HL-60/S4 (cell line): Measurements from ENCODE around the gene CLIP2.
"Not testable (repeated sequence)": the region's sequence is repeated elsewhere in the genome, so short reads cannot be mapped to it uniquely, and the experiment has no call there.

Experiments used
- in situ Hi-C: fragments of 300-500 bp; cut with MboI; formaldehyde crosslinking; loops from 2 replicates; pipeline ENCODE4 v1.14.3; 2022; ENCODE audit warnings: low sequenced_read_pairs

Gene CLIP2

DNA sequence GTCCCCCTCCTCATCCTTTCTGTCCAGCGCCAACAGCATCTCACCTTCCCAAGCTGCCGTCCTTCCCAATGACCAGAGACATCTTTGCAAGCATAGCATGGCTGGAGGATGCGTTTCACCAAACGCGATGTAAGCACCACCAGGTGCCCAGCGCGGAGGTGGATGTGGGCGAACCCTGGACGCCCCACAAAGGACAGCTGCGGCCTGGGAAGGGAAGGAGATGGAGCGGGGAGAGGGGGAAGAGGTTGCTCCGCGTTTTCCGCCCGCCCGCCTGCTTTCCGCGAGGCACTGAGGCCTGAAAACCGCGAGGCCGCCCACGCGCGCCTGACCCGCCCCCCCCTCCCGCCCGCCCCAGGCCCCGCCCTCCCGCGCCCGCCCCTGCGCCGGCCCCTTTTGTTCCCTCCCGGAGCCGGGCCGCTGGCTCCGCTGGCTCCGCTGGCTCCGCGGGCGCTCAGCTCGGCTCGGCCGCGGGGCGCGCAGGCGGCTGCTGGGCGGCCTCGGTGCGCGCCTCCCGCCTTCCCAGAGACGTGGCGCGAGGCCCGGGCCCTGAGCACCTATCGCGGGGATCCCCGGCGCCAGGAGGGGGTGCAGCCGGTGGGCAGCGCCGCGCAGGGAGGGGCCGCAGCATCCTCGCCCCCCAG, at the start of gene CLIP2:
CLIP2 (plus strand) TSS at position 390 of the 641 bp plus-strand sequence. CDS start 28,140 bp downstream, outside the sequence.
- in situ Hi-C loops: no loop called here

DNA sequence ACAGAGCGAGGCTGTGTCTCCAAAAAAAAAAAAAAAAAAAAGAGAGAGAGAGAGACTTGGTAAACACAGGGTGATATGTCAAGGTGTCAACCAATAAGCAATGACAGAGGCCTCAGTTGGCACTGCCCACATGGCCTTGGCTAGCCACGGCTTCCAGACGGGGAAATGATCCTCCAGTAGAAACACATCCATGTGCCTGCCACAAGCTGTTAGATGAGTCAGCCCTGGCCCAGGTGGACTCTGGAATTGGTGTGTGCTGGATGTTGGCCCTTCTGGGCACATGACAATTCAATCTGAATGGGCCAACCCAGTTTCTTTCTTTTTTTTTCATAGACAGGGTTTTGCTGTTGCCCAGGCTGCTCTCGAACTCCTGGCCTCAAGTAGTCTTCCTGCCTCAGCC, 48.7 kb upstream of the CLIP2 start:
- in situ Hi-C loops: no loop called here

DNA sequence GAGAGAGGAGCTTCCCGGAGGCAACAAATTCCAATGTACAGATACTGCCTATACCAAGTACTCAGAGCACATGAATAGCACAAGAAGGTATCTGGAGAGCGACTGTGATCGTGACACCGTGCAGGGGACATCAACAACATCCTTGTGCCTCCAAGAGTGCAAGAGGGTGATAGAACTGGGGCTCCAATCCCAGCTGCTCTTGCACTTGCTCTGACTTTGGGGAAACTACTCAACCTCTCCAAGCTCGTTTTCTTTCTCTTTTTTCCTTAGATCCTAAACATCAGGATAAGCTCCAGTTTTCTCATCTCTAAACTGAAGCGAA, 47.1 kb upstream of the CLIP2 start:
- in situ Hi-C loops: no loop called here

DNA sequence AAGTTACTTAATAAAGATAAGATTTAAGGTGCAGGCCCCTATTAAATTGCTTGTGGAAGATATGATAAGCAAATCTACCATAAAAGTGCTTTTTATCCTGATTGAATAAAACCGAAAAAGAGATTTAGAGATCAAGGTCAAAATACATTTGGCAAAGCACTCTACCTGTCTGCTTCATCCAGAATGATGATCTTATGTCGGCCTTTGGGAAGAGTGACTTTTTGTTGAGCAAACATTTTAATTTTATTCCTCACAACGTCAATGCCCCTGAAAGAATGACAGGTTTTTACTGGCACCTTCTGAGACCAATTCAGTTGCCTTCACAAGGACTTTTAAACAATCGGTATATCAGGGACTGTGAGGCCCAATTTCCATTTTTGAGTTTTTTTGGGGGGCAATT, 42.7 kb upstream of the CLIP2 start:
- in situ Hi-C loops: no loop called here

DNA sequence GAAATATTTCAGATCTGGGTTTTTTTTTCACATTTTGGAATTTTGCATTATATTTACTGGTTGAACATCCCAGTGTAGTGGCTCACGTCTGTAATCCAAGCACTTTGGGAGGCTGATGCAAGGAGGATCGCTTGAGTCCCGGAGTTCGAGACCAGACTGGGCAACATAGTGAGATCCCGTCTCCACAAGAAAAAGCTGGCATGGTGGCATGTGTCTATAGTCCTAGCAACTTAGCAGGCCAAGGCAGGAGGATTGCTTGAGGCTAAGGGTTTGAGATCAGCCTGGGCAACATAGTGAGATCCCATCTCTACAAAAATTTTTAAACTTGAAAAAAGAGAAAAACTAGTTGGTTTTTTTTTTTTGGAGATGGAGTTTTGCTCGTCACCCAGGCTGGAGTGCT, 41.1 kb upstream of the CLIP2 start:
- in situ Hi-C loops: no loop called here

DNA sequence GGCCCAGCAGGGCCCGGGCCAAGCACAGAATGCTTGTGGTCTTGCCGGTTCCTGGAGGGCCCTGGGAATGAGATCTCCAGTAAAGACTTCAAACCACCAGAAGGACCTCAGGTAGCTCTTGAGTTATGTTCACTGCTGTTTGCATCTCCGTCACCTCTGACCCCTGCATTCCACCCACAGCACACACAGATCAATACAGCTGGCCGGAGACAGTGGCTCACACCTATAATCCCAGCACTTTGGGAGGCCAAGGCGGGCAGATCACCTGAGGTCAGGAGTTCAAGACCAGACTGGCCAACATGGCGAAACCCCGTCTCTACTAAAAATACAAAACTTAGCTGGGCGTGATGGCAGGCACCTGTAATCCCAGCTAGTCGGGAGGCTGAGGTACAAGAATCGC, 40.1 kb upstream of the CLIP2 start:
- in situ Hi-C loops: not testable (repeated sequence)

DNA sequence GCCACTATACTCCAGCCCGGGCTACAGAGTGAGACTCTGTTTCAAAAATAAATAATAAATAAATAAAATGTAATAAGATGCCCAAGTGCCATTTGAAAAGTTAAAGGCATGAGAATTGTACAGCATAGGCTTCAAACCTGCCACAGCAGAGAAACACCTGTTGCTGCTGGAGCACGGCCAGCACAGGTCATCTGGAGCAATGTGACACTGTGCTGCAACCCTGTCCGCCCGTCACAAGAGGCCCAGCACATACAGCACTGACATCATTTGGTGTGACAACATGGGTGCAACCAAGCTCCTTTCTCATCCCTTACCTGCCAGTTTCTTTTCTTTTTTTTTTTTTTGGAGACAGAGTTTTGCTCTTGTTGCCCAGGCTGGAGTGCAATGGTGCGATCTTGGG, 36.3 kb upstream of the CLIP2 start:
- in situ Hi-C loops: loop anchor here (10.0 kb wide), 1 partner anchor 142 kb away; no protein-coding TSS in a partner anchor

DNA sequence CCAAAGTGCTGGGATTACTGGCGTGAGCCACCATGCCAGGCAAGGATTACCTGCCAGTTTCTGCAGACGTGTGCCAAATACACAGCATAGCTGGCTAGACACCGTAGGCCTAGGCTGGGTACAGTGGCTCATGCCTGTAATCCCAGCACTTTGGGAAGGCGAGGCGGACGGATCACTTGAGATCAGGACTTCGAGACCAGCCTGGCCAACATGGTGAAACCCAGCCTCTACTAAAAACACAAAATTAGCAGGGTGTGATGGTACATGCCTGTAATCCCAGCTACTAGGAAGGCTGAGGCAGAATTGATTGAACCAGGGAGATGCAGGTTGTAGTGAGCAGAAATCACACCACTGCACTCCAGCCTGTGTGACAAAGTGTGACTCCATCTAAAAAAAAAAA, 35.9 kb upstream of the CLIP2 start:
- in situ Hi-C loops: loop anchor here (10.0 kb wide), 1 partner anchor 141 kb away; no protein-coding TSS in a partner anchor

DNA sequence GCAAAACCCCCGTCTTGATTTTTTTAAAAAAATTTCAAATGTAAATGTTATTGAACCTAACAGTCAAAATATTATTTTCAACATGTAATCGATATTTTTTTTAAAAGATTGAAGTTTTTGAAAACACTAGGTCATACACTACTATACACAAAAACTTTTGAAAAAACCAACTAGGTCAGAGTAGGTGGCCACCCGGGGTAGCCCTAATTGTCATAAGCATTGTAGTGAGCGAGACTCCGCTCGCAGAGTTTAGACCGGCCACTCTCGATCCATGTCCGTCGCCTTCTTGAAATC, 35.4 kb upstream of the CLIP2 start:
- in situ Hi-C loops: loop anchor here (10.0 kb wide), 1 partner anchor 141 kb away; no protein-coding TSS in a partner anchor

DNA sequence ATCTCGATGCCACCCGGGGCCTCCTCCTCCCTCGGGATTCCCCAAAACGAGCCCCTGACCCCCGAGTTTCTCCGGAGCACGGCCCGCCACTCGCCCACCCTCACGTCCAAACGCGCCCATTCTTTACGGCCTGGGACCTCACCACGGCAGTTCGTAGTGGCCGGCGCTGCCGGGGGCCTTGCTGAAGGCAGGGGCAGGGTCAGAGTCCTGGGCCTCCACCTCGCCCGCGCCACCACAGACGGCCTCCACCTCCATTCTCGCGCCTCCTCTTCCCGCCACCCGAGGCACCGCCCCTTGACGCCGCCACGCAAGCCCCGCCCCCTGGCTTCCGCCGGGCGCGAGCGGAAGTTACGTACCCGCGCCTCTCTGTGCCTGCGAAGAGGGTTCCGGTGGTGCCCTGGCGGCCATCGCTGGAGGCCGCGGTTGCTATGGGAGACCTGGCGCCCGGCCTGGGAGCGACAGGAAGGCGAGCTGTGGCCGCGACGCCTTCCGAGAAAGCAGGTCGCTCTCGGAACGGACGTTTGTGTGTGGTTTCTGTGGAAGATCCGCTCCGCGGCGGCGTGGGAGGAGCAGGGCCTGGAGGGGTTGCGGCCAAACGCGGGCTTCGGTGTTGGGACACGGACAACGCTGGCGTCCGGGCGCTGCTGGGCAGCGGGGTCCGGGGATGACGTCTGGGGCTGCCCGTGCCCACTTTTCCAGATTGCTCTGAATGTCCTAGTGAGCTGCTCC, 34.9 kb upstream of the CLIP2 start, which contains the start of gene RFC2:
RFC2 (minus strand) TSS at position 271 of the 729 bp plus-strand sequence; CDS start at position 255, 16 bp downstream.
- in situ Hi-C loops: loop anchor here (10.0 kb wide), 1 partner anchor 141 kb away; no protein-coding TSS in a partner anchor

DNA sequence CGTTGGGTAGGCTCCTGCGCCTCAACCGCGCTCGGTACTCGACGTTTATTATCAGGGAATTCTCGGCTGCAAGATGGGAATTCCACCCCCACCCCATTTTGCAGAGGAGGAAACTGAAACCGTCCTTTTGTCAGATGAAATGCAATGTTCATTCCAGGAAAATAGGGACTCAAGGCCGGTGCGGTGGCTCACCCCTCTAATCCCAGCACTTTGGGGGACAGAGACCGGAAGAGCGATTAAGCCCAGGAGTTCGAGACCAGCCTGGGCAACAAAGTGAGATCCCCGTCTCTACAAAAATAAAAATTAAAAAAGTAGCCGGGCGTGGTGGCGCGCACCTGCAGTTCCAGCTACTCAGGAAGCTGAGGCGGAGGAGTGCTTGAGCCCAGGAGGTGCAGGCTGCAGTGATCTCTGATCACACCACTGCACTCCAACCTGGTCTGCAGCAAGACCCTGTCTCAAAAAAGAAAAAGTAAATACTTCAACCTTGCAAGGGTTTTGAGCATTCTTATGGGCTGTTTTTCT, 34.3 kb upstream of the CLIP2 start:
- in situ Hi-C loops: loop anchor here (10.0 kb wide), 1 partner anchor 140 kb away; no protein-coding TSS in a partner anchor

DNA sequence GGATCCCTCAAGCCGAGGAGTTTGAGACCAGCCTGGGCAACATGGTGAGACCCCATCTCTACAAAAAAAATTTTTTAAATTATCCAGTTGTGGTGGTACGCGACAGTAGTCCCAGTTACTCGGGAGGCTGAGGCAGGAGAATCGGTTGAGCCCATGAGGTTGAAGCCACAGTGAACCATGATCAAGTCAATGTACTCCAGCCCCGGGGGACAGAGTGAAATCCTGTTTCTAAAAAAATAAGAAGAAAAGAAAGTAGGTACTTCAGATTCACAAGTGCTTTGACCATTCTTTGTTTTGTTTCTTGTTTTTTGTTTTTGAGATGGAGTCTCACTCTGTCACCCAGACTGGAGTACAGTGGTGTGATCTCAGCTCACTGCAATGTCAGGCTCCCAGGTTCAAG, 33.7 kb upstream of the CLIP2 start:
- in situ Hi-C loops: loop anchor here (10.0 kb wide), 1 partner anchor 139 kb away; no protein-coding TSS in a partner anchor

DNA sequence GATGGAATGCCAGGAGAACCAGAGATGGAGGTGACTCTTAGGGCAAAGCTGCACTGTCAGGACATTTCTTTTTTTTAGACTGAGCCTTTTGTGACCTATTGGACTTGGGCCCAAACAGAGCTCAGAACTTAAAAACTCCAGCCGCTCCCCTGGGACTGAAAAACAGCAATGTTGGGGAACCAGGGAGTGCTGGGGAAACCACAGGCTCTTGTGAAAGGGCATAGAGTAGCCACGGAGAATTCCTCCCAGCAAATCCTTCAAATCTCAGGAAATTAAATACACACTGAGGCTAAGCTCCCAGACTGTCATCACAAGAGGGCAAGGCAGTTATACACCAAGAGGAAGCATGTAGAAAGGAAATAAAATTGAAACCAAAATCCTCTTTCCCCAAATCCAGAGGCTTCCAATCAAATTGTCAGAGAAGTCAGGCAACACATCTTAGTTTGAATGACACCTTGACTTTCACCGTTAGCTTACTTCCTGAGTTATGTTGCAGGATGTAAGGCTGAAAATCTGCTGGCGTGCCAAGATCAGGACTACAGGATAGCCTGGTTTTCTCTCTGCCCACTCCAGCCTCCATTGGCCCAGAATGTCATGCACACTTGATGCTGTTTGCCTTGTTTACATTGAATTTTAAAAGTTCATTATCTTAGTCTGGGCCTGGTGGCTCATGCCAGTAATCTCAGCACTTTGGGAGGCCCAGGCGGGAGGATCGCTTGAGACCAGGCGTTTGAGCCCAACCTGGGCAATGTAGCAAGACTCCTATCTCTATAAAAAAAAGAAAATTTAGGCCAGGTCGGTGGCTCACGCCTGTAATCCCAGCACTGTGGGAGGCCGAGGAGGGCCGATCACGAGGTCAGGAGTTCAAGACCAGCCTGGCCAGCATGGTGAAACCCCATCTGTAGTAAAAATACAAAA, 32.5 kb upstream of the CLIP2 start:
- in situ Hi-C loops: loop anchor here (10.0 kb wide), 1 partner anchor 138 kb away; no protein-coding TSS in a partner anchor

DNA sequence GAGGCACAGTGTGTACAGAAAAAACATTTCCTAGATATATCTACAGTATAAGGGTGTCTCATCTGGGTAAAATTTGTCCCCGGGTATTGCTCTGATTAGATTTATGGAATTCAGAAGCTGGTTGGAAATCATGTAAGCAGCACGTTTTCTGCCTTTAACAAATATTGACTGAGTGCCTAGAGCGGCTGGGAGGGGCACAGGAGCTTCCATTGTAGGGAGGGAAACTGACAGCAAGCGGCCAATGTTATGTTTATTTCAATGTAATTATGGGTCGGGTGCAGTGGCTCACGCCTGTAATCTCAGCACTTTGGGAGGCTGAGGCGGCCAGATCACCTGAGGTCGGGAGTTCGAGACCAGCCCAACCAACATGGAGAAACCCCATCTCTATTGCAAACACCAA, 30.6 kb upstream of the CLIP2 start:
- in situ Hi-C loops: loop anchor here (10.0 kb wide), 1 partner anchor 136 kb away; no protein-coding TSS in a partner anchor

DNA sequence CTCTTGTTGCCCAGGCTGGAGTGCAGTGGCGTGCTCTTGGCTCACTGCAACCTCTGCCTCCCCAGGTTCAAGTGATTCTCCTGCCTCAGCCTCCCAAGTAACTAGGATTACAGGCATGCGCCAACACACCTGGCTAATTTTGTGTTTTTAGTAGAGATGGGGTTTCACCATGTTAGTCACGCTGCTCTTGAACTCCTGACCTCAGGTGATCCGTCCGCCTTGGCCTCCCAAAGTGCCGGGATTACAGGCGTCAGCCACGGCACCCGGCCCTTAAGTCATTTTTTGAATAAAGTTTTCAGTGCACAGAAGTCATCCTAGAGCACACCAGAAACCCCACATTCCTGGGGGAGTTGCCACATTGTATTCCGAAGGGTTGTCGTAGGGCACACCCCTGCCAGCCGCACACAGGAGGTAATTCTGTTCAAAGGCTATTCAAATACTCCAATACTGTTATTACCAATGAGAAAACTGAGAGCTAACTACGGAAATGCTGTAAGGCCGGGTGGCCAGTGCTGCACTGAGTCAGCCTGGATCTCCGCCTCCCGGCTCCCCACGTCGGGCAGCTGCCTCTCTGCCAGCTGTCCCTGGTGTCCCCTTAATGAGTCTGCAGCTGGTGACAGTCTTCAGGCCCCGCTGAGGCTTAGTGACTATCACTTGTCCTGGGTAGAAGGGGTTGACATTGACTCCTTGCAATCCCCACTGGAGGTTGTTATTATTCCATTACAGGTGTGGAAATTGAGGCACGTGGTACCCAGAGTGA, 26.4 kb upstream of the CLIP2 start:
- in situ Hi-C loops: no loop called here

DNA sequence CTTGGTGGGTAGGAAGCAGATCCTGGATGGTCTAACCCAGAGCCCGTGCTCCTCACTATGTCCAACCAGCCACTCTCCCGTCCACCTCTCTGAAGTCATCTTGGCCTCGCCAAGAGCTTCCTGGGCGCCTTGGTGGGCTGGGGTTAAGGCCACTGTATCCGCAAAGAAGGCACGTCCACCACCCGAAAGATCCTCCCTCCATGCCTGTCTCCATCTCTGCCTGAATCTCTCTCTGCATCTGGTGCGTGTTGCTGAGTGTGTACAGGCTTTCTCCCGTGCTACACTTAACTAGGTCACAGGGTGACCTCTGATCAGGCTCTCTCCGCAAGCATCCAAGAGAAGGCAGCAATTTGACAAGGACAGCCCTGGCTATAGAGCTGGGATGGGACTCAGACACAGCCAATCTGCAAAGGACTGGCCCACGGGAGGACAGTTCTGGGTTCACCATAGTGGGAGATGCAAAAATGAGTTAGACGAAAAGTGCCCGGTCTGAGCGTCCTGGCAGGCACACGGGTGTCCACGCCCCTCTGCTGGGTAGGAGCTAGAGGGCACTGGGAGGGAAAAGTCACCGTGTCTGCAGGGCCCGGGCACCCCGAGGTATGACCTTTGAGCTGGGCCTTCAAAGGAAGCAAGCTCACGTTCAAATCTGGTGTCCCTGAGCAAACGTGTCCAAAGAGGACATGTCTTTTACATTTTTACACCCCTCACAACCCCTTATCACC, 25.6 kb upstream of the CLIP2 start:
- in situ Hi-C loops: no loop called here

DNA sequence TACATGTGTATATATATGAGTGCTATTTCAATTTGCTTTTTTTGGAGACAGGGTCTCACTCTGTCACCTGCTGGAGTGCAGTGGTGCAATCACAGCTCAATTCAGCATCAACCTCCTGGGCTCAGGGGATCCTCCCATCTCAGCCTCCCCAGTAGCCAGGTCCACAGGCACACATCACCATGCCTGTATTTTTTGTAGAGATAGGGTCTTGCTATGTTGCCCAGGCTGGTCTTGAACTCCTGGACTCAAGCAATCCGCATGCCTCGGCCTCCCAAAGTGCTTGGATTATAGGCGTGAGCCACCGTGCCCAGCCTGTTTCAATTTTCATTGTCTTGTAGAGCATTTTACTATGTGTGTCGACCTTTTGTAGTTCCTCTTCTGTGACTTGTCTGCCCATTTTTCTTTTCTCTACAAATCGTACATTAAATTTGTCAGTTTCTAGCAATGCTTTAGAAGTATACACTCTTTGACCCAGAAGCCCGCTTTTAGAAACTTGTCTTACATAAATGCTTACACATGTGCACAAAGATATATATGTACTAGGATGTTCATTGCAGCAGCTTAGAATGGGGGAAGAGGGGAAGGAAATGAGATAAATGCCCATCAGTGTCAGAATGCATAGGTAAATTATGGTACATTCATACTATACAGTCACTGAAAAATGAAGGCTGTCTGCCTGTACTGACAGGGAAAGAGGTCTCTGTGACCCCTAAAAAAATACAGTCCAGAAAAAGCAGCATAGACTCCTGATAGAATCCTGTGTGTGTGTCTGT, 22.8 kb upstream of the CLIP2 start:
- in situ Hi-C loops: no loop called here

DNA sequence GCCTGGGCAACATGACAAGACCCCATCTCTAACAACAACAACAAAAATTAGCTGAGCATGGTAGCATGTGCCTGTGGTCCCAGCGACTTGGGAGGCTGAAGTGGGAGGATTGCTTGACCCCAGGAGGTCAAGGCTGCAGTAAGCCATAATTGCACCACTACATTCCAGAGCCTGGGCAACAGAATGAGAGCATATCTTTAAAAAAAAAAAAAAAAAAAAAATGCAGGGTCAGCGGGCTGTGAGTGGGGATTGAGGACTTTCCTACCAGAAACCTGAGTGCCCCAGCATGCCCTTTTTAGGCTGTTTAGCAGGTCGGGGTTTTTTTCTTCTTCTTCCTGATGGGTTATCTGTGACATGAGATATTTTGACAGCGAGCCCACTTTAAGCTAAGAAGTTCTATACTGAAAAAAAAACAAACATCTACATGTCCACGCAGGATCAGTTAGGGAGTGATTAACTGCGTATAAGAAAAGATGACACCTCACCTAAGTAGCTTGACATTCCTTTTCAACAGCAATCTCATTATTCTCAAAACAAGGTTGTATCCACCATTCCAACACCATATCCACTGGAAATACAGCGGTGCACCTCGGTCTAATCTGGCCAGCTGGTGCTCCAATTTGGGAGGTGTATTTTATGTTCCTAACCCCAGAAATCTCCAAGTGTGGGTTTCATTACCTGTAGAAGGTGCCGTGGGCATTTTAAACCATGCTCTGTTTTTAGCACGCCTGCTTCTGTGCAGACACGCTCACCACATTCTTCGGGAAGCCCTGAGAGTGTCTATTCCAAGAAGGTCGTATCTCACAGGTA, 21.2 kb upstream of the CLIP2 start:
- in situ Hi-C loops: no loop called here
